Muscle of leg (tissue), 16 donors: ENCODE measurements around the gene NOTCH4. TPM values are rescaled to one million over a fixed set of nuclear protein-coding genes. Genes with fewer than 3 reads are reported as not detected.
A peak's percentile ranks its signal among the peaks of the same experiment; 100 is the strongest.
"Not testable (repeated sequence)": the region's sequence is repeated elsewhere in the genome, so short reads cannot be mapped to it uniquely, and the experiment has no call there.

Experiments
- DNase-seq: peaks from one replicate; pipeline ENCODE4 v3.0.0; 2013
- H3K27ac ChIP-seq: one replicate; pipeline ENCODE4 v1.5.1; 2013; ENCODE audit warnings: mild to moderate bottlenecking, low read length, control low read depth
- H3K27me3 ChIP-seq: one replicate; pipeline ENCODE4 v1.6.1; 2013; ENCODE audit warnings: low read length; ENCODE audit not compliant: control insufficient read depth, insufficient read depth
- H3K36me3 ChIP-seq: one replicate; pipeline ENCODE4 v1.6.1; 2013; ENCODE audit warnings: low read length; ENCODE audit not compliant: control insufficient read depth, insufficient read depth
- H3K4me1 ChIP-seq: one replicate; pipeline ENCODE4 v1.6.1; 2013; ENCODE audit warnings: low read length; ENCODE audit not compliant: control insufficient read depth, insufficient read depth
- H3K4me3 ChIP-seq: one replicate; pipeline ENCODE4 v1.5.1; 2013; ENCODE audit warnings: low read length, control low read depth
- H3K9me3 ChIP-seq: replicated peaks from 2 replicates; pipeline ENCODE4 v1.6.1; 2013; ENCODE audit warnings: low read depth, low read length; ENCODE audit not compliant: control insufficient read depth
- WGBS: methylation state at CpG from one replicate; pipeline ENCODE4 v1.1.5; 2013; ENCODE audit warnings: missing lambda C conversion rate; ENCODE audit not compliant: insufficient coverage; 5-methylcytosine and 5-hydroxymethylcytosine counted together
- long read RNA-seq, 11 donors: transcript quantifications; one replicate each; lab custom pipeline, GENCODE V29; 2026
- polyA plus RNA-seq, 8 donors: library from polyadenylated mRNA; unstranded; fragments of 120-200 nt; gene quantifications; one replicate each; pipeline versions ENCODE4 v1.2.1 to v1.2.3, GENCODE V29; 2013; ENCODE audit warnings: inconsistent platforms in 1 of 8, low replicate concordance in 1 of 8; ENCODE audit not compliant: insufficient read length in 8 of 8, insufficient read depth in 1 of 8
- total RNA-seq: library from RNA; stranded (reverse); fragments of 120-200 nt; gene quantifications from one replicate; pipeline ENCODE4 v1.2.4, GENCODE V29; 2013

Gene NOTCH4
- total RNA-seq (14.0 TPM), polyA plus RNA-seq (10 to 100 TPM; 15.9 to 30.4 (median 23.2) TPM)
- long read RNA-seq, donor 1, partial matches to known transcripts, result 0 of 1 reads
- long read RNA-seq, donor 1, other reads (novel, unspliced or antisense), result 0 of 1 reads
- long read RNA-seq, donor 2, result 0 reads
- long read RNA-seq, donor 3, partial matches to known transcripts, result 5 of 5 reads
- long read RNA-seq, donor 3, other reads (novel, unspliced or antisense), result 0 of 5 reads
- long read RNA-seq, donor 4, result 0 reads
- long read RNA-seq, donor 5, partial matches to known transcripts, result 5 of 5 reads
- long read RNA-seq, donor 5, other reads (novel, unspliced or antisense), result 0 of 5 reads
- long read RNA-seq, donor 6, partial matches to known transcripts, result 0 of 1 reads
- long read RNA-seq, donor 6, other reads (novel, unspliced or antisense), result 0 of 1 reads
- long read RNA-seq, donor 7, full-length matches to known transcripts, result 1 of 1 reads
- long read RNA-seq, donor 7, partial matches to known transcripts, result 0 of 1 reads
- long read RNA-seq, donor 7, other reads (novel, unspliced or antisense), result 0 of 1 reads
- long read RNA-seq, donor 8, result 0 reads
- long read RNA-seq, donor 9, result 0 reads
- long read RNA-seq, donor 10, partial matches to known transcripts, result 8 of 8 reads
- long read RNA-seq, donor 10, other reads (novel, unspliced or antisense), result 0 of 8 reads
- long read RNA-seq, donor 11, result 0 reads

- peak within 1 kb of the TSS; percentile 69 for H3K27ac ChIP-seq
- no peaks in the 10 kb centered on the region for H3K27me3 ChIP-seq
- H3K36me3 ChIP-seq, result no peaks in the 10 kb centered on the region
- H3K9me3 ChIP-seq, result no peaks in the 10 kb centered on the region
- H3K4me1 ChIP-seq, result no peaks in the 10 kb centered on the region
- 50% methylated on average over 9 of the region's 20 CpGs for WGBS
- H3K4me3 ChIP-seq, result peak within 1 kb of the TSS; percentile 22
- DNase-seq, result no peak
Measured at GRCh38 chr6:32223258-32224235, at the start of gene NOTCH4. Gene NOTCH4 (minus strand): TSS chr6:32224067. CDS start chr6:32223928, 139 bp downstream.

- no CpG with 5 or more reads among the region's 1 CpG for WGBS
- peaks cover 6% of the 10 kb centered on the region for H3K9me3 ChIP-seq
- DNase-seq, result peak; percentile 11
- H3K4me1 ChIP-seq, result no peaks in the 10 kb centered on the region
- no peak overlapping the region for H3K4me3 ChIP-seq
- H3K27me3 ChIP-seq, result no peaks in the 10 kb centered on the region
- H3K36me3 ChIP-seq, result no peaks in the 10 kb centered on the region
- H3K27ac ChIP-seq, result no peak overlapping the region
Measured at GRCh38 chr6:32271429-32271828, 47.6 kb upstream of the NOTCH4 start.

DNA sequence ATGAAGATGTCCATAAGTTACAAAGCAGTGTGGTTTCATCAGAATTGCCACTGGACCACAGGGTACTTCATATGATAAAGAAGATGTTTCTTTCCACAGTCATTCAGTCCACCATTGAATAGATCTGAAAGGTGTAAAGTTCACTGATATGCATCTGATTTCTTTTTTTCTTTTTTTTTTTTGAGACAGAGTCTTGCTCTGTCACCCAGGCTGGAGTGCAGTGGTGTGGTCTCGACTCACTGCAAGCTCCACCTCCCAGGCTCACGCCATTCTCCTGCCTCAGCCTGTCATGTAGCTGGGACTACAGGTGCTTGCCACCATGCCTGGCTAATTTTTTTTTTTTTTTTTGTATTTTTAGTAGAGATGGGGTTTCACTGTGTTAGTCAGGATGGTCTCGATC, 44.6 kb upstream of the NOTCH4 start:
- DNase-seq, H3K36me3 ChIP-seq, H3K9me3 ChIP-seq, H3K4me1 ChIP-seq, H3K27me3 ChIP-seq, H3K27ac ChIP-seq, H3K4me3 ChIP-seq: not testable (repeated sequence)
- WGBS, result no CpG with 5 or more reads among the region's 3 CpGs

GRCh38 chr6:32267035-32267434, 43.2 kb upstream of the NOTCH4 start:
- Histone ChIP-seq H3K4me1 (no peaks in the 10 kb centered on the region), H3K9me3 (no peaks in the 10 kb centered on the region), H3K4me3 (no peak overlapping the region), H3K36me3 (no peaks in the 10 kb centered on the region), H3K27ac (no peak overlapping the region), H3K27me3 (no peaks in the 10 kb centered on the region)
- DNase-seq, result no peak

DNA sequence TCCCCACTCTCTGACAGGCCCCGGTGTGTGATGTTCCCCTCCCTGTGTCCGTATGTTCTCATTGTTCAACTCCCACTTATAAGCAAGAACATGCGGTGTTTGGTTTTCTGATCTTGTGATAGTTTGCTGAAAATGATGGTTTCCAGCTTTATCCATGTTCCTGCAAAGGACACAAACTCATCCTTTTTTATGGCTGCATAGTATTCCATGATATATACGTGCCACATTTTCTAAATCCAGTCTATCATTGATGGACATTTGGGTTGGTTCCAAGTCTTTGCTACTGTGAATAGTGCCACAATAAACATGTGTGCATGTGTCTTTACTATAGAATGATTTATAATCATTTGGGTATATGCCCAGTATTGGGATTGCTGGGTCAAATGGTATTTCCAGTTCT, 33.4 kb upstream of the NOTCH4 start:
- WGBS, result no CpG with 5 or more reads among the region's 4 CpGs
- H3K27ac ChIP-seq, H3K4me3 ChIP-seq, DNase-seq, H3K27me3 ChIP-seq, H3K9me3 ChIP-seq, H3K4me1 ChIP-seq, H3K36me3 ChIP-seq: not testable (repeated sequence)

DNA sequence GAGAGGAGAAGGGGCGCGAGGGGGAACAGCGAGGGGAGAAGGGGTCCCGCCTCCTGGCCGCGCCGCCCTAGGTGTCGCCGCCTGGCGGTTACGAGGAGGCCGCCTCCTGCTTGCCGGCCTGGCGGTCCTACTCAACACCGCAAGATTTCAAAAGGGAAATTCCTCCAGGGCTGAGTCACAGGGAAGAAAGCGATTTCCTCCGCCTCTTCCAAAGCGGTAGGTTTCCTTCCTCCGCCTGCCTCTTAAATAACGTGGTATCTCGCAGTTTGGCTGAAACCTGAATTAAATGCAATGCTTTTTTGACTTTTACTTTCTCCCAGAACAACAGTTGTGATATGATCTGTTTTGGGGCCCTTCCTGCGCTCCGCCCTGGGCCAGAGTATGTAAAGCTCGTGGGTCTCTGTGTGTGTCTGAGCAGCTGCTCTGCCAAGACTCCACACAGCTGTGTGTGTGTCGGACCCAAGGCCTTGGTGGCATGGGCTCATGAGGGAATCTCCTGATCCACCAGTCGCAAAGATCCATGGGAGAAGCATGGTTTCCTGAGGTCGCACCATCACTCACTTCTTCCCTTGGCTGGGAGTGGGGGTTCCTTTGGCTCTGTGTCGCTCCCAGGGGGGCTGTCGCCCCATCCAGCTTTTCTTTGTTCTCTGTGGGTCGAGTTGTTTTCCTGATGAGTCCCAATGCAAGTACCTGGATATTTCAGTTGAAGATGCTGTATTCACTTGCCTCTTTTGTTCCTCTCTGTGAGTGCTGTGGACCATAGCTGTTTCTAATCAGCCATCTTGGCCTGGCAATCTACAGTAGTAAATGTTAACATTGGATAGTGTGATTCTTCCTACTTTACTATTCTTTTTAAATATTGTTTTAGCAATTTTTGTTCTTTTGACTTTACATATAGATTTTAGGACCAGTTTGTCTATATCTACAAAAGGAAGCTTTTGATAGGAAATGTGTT, 31.6 kb upstream of the NOTCH4 start:
- H3K4me1 ChIP-seq, result peaks cover 9% of the 10 kb centered on the region
- no peaks in the 10 kb centered on the region for H3K9me3 ChIP-seq
- H3K27me3 ChIP-seq, result no peaks in the 10 kb centered on the region
- WGBS, result 3% methylated on average over 12 of the region's 30 CpGs
- DNase-seq, result peak; percentile 93
- H3K4me3 ChIP-seq, result peak overlapping the region; percentile 53
- H3K27ac ChIP-seq, result peak overlapping the region; percentile 95
- H3K36me3 ChIP-seq, result no peaks in the 10 kb centered on the region

DNA sequence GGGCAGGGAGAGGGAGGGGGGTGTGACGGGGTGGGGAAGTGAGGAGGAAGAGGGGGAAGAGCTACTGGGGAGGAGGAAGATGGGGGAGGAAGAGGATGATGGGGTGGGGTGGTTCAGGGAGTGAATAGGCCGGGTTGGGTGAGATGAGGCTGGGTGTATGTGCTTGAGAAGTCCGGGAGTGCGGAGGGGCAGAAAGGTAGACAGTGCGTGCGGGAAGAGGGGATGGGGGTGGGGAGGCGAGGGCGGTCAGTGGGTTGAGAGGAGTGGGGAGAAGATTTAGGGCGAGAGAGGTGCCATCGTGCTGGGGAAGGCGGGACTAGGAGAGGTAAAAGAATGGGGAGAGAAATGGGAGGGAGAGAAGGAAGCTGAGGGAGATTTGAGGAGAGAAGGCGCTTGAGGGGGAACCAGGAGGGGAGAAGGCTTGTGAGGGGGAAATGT, 30.9 kb upstream of the NOTCH4 start:
- WGBS, result 11% methylated on average over 12 of the region's 12 CpGs
- Histone ChIP-seq H3K27me3 (no peaks in the 10 kb centered on the region), H3K27ac (peak overlapping the region; percentile 95)

GRCh38 chr6:32252331-32253009, 28.6 kb upstream of the NOTCH4 start:
- 67% methylated on average over 1 of the region's 2 CpGs for WGBS
- Histone ChIP-seq H3K27ac (no peak overlapping the region), H3K4me3 (no peak overlapping the region), H3K27me3 (no peaks in the 10 kb centered on the region), H3K4me1 (peaks cover 9% of the 10 kb centered on the region), H3K9me3 (no peaks in the 10 kb centered on the region), H3K36me3 (no peaks in the 10 kb centered on the region)
- peak; percentile 2 for DNase-seq

More for the DNA sequence above, 30.9 kb upstream of the NOTCH4 start:
- H3K9me3 ChIP-seq, result no peaks in the 10 kb centered on the region
- H3K4me1 ChIP-seq, result peaks cover 9% of the 10 kb centered on the region
- no peak for DNase-seq
- H3K4me3 ChIP-seq, result peak overlapping the region; percentile 53
- no peaks in the 10 kb centered on the region for H3K36me3 ChIP-seq

- WGBS, result 92% methylated on average over 2 of the region's 2 CpGs
- no peaks in the 10 kb centered on the region for H3K9me3 ChIP-seq
- H3K27ac ChIP-seq, result no peak overlapping the region
- peaks cover 8% of the 10 kb centered on the region for H3K4me1 ChIP-seq
- no peak overlapping the region for H3K4me3 ChIP-seq
- no peaks in the 10 kb centered on the region for H3K27me3 ChIP-seq
- DNase-seq, result no peak
- H3K36me3 ChIP-seq, result no peaks in the 10 kb centered on the region
Measured at GRCh38 chr6:32249262-32249661, 25.4 kb upstream of the NOTCH4 start.
